HG03064 (cell line): Measurements from ENCODE around the gene TMEM220.
"Not testable (repeated sequence)": the region's sequence is repeated elsewhere in the genome, so short reads cannot be mapped to it uniquely, and the experiment has no call there.

Experiments used
- ATAC-seq: cut with Tn5 transposase; IDR thresholded peaks from one replicate; pipeline ENCODE4 v1.9.1; 2021; ENCODE audit warnings: low read depth; ENCODE audit not compliant: unreplicated experiment

The TMEM220 gene

GRCh38 chr17:10755592-10756127 is 25.8 kb upstream of the TMEM220 start:
- ATAC-seq: no peak

DNA sequence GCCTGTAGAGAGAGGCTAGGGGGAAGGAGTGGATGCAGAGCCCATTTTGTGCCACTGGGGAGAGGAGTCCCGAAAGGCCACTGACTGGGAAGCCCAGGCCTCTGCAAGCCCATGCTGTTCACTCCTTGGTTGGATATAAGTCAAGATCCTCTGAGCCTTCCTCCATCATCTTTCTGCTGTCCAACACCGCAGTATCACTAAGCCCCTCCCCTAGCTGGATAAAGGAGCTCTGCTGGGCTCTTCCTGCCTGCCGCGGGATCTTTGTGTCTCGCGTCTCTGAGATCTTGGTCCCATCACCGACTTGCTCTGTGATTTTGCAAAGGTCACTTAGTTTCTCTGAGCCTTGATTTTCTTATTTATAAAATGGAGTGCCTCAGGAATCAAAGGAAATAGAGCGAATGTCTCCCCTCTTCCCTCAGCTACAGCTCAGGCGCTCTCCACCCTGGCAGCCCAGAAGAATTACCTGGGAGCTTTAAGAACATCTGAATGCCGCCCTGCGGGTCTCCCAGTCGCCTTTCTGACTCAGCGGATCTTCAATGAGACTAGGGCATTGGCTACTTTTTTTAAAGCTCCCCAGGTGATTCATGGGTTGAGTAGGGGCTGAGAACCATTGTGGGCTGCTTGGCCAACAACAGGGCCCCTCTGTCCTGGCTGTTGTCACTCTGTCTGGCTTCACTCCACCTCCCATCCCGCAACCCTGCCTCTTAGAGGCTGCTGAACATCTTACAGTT is 25.2 kb upstream of the TMEM220 start:
- no peak for ATAC-seq

DNA sequence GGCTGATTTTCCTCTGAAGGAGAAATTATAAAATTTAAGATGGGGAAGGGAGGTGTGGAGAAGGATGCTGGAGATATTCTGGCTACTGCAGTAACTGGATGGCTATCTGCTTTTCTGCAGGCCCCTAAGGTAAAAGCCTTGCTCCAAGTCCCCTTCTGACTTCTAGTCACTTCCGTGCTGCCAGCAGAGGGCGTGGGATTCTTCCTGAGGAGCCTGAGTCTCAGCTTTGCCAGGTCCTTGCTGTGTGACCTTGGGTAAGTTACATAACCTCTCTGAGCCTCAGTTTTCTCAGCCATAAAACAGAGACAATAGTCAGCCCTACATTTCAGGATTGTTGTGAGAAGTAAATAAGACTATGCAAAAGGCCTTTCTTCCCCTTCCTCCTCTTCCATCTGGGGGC is 24.3 kb upstream of the TMEM220 start:
- ATAC-seq: no peak

DNA sequence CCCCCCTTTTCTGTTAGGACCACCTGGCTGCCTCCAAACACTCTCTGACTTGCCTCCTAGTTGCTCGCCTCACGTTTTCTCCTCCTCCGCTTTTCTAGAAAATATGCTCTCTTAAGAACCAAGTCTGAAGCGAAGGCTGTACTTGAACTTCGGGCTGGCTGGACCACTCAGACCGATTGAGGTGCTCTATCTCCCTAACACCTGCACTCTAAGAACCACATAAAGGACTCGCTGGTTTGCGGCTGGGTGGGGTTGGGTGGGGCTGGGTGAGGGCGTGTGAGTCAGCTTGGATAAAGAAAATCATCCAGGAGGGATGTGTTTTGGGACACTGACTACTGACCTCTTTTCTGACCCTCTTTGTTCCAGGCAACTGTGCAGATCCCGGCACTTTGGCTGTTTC is 22.9 kb upstream of the TMEM220 start:
- ATAC-seq: no peak

- ATAC-seq: no peak
Observed at GRCh38 chr17:10751563-10751962, 21.7 kb upstream of the TMEM220 start.

- ATAC-seq: no peak
Observed at GRCh38 chr17:10750210-10750609, 20.4 kb upstream of the TMEM220 start.

DNA sequence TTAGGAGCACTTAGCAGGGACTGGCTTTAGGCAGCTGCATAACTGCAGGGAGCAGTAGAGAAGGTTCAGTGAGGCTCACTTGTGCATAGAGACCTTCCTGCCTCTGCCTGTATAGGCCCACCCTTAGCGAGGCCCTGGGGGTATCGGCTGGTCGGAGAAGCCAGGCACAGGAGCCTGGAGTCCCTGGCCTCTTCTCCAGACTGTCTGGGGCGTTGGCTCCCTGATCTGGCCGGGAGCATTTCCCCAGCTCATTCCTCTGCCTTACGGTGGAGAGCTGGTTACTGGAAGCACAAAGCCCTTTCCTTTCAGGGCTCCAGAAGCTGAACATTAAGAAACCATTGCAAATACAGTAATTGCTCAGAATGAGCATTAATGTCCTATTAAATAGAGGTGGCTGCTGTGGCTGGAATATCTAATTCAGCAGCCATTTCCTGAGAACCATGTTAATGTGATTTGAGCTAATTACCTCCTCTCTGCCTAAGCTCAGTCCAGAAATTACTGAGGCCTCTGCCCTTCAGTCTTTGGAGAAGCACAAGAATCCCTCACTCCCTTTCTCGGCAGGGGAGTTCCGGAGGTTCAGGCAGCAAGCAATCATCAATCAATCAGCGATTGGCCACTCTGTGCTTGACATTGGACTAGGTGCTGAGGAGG is 18.8 kb upstream of the TMEM220 start:
- no peak for ATAC-seq

GRCh38 chr17:10745231-10745630 is 15.4 kb upstream of the TMEM220 start:
- ATAC-seq: no peak

DNA sequence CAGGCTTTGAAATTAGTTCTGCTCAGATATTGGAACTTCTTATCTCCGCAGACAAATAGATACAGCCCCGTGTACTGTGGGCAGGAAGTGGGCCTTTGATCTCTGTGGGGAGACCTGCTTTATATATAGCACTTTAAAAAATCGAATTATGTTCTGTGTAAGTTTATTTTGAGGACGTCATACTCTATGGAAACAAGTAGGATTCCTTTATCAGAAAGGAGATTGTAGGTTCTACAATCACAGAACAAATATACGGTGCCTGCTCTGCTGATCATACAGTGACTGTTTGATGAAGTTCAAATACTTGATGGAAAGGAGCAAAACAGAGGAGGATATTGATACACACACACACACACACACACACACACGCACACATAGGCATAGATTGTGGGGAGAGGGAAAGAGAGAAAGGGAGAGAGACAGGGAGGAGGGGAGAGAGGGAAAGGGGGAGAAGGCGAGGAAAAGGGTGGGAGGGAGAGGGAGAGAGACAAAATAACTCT is 14.7 kb upstream of the TMEM220 start:
- ATAC-seq: no peak

- no peak for ATAC-seq
Observed at GRCh38 chr17:10743316-10744009, 13.6 kb upstream of the TMEM220 start.

DNA sequence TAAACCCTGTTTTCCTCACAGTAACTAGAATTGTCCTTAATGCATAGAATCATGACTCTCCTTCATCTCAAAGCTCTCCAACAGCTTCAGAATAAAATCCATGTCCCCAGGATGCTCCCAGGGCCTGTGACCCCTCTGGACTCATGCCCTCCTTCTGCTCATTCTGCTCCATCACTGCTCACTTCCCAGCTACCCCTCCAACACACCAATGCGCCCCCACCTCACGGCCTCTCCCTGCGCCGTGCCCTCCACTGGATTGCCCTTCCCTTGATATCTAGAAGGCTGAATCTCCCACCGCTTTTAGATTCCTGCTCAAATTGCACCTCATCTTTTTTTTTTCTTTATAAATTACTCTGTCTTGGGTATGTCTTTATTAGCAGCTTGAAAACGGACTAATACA is 12.6 kb upstream of the TMEM220 start:
- no peak for ATAC-seq

GRCh38 chr17:10741416-10742135 is 11.8 kb upstream of the TMEM220 start:
- ATAC-seq: no peak

DNA sequence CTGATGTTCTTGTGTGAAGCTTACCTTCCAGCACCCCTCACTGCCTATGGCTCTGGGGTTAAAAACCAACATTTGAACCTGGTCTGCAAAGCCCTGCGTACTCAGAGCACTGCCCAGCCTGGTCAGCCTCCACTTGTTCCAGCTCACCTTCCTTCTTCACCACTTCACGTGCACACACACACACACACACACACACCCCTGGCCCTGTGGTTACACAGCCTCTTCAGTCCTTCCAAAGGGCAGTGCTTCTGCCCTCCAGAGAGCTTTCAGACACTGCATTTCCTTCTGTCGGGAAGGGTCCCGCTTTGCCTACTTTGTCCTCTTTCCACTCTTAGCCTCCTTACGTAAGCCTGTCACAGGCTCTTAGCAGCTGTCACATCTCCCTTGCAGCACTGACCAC is 9.6 kb upstream of the TMEM220 start:
- no peak for ATAC-seq

DNA sequence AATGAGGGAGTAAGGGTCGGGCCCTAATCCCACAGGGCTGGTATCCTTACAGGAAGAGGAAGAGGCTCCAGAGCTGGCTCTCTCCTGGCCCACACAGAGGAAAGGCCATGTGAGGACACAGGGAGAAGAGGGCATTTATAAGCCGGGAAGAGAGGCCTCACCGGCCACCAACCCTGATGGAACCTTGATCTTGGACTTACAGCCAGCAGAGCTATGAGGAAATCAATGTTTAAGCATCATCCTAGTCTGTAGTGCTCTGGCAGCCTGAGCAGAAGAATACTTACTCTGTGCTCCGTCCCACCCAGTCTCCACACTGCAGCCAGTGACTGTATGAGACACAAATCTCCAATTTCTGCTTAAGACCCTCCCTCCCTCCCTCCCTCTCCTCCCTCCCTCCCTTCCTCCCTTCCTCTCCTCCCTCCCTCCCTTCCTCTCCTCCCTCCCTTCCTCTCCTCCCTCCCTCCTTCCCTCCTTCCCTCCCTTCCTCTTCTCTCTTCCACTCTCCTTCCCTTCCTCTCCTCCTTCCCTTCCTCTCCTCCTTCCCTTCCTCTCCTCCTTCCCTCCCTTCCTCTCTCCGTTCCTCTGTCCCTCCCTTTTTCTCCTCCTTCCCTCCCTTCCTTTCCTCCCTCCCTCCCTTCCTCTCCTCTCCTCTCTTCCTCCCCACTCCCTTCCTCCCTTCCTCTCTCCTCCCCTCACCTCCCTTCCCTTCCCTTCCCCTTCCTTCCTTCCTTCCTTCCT is 8.9 kb upstream of the TMEM220 start:
- ATAC-seq: no peak

DNA sequence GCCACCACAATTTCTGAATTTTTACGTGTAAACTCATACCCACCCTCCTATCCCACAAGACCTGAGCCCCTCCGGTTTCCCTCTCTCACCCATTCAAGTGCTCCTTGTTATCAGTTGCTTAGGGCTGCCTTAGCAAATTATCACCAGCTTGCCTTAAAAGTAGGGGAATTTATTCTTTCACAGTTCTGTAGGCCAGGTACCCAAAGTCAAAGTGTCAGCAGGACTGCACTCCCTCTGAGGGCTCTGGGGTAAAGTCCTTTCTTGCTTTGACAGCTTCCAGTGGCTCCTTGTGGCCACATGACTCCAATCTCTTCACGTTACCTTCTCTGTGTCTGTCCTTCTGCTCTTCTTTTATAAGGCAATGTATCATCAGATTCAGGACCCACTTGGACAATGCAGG is 7.9 kb upstream of the TMEM220 start:
- no peak for ATAC-seq

GRCh38 chr17:10737168-10737622 is 7.4 kb upstream of the TMEM220 start:
- ATAC-seq: no peak

- ATAC-seq: no peak
Observed at GRCh38 chr17:10735821-10736220, 6.0 kb upstream of the TMEM220 start.

GRCh38 chr17:10735251-10735650 is 5.4 kb upstream of the TMEM220 start:
- ATAC-seq: no peak

DNA sequence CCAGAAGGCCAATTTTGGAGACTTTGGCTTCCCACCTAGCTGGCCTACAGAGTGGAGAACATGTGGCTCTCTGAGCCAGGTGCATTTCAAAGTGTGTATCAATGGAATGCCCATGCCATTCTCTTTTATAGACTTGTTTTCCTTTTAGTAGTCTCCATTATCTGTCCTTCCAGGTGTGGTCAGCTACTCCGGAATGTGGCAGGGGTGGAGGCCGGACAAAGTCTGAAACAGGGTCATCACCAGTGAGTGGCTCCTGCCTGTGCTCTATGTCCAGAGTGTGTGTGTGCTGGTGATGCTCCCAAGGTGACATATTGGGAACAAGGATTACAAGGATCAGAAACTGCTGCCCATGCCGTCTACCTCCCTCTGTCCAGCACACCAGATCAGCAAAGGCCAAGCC is 3.8 kb upstream of the TMEM220 start:
- ATAC-seq: no peak

DNA sequence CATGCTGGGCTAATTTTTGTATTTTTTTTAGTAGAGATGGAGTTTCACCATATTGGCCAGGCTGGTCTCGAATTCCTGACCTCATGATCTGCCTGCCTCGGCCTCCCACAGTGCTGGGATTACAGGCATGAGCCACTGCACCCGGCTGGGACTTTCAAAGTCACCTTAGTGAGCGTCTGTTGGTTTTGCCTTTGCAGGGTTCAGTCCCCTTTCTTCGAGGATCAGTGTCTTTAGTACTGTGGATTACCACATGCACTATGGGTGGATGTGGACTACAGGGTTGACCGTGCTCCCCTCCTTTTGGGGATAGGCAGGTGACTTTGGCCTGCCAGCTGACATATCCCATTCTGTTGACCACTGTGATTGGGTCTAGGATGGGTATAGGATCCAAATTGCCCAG is 2.3 kb upstream of the TMEM220 start:
- not testable (repeated sequence) for ATAC-seq
